Panc1 (cell line): ENCODE data around the gene KIF4A.

Experiments used
- POLR2AphosphoS5 ChIP-seq: IDR thresholded peaks from 2 replicates; pipeline ENCODE4 v1.6.1; 2012; ENCODE audit warnings: mild to moderate bottlenecking, low read depth, low read length, moderate library complexity
- SIN3A ChIP-seq: IDR thresholded peaks from 2 replicates; pipeline ENCODE4 v1.6.1; 2012; ENCODE audit warnings: low read depth, mild to moderate bottlenecking, low read length, moderate library complexity, borderline replicate concordance; ENCODE audit not compliant: insufficient read depth
- TCF7L2 ChIP-seq: IDR thresholded peaks from 2 replicates; pipeline ENCODE4 v1.6.1; 2011; ENCODE audit warnings: mild to moderate bottlenecking, low read depth, low read length, inconsistent platforms
- TF ChIP-seq, protein P1 (sequence below): fragments of 450-650 bp; IDR thresholded peaks from 2 replicates; pipeline ENCODE4 v1.5.1; 2017; ENCODE audit warnings: mild to moderate bottlenecking
- TF ChIP-seq, protein P2 (sequence below), 2 experiments: IDR thresholded peaks; 2 replicates each; pipeline ENCODE4 v1.6.1; 2011 to 2012; ENCODE audit warnings: low read depth in 2 of 2, control low read depth in 1 of 2, low read length in 1 of 2, mild to moderate bottlenecking in 1 of 2, moderate library complexity in 1 of 2; ENCODE audit not compliant: insufficient read depth in 1 of 2

DNA sequence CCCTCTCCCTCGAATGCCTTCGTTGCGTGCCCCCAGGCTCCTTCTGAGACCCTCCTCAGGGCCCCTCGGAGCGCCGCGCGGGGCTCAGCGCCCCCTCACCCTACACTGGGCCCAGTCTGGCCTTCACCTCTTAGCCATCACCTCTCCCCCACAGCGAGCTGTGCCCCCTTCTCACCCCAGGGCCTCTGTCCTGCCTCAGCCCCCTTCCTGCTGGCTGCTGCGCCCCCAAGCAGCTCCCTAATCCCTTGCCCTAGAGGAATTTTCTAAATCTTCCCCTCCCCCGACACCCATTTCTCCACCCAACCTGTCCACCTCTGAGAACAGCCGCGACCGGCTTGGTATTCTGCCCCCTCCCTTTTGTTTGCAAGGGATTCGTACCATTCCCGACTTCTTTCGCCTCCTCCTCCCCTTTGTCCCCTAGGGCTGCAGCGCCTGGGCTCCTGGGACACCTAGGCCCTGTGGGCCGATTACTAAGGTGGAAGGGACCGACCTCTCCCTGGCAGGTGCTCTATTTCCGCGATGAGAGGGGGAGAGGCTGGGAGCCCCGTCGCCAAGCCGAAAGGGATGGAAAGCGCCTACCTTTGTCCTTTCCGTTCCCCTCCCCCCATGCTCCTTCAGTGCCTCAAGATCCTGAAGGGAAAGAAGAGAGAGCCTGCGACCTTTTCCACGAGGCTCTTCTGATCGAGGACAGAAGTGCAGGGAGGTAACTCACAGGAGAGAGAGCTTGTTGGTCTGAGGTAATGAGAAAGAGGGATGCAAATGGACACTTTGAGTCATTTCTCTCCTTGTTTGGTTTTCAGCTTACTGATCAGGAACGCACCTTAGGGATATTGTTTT, 165.7 kb downstream of the KIF4A start:
- TF ChIP-seq, protein P1, sequence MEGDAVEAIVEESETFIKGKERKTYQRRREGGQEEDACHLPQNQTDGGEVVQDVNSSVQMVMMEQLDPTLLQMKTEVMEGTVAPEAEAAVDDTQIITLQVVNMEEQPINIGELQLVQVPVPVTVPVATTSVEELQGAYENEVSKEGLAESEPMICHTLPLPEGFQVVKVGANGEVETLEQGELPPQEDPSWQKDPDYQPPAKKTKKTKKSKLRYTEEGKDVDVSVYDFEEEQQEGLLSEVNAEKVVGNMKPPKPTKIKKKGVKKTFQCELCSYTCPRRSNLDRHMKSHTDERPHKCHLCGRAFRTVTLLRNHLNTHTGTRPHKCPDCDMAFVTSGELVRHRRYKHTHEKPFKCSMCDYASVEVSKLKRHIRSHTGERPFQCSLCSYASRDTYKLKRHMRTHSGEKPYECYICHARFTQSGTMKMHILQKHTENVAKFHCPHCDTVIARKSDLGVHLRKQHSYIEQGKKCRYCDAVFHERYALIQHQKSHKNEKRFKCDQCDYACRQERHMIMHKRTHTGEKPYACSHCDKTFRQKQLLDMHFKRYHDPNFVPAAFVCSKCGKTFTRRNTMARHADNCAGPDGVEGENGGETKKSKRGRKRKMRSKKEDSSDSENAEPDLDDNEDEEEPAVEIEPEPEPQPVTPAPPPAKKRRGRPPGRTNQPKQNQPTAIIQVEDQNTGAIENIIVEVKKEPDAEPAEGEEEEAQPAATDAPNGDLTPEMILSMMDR: no peak
- TF ChIP-seq, protein P2, sequence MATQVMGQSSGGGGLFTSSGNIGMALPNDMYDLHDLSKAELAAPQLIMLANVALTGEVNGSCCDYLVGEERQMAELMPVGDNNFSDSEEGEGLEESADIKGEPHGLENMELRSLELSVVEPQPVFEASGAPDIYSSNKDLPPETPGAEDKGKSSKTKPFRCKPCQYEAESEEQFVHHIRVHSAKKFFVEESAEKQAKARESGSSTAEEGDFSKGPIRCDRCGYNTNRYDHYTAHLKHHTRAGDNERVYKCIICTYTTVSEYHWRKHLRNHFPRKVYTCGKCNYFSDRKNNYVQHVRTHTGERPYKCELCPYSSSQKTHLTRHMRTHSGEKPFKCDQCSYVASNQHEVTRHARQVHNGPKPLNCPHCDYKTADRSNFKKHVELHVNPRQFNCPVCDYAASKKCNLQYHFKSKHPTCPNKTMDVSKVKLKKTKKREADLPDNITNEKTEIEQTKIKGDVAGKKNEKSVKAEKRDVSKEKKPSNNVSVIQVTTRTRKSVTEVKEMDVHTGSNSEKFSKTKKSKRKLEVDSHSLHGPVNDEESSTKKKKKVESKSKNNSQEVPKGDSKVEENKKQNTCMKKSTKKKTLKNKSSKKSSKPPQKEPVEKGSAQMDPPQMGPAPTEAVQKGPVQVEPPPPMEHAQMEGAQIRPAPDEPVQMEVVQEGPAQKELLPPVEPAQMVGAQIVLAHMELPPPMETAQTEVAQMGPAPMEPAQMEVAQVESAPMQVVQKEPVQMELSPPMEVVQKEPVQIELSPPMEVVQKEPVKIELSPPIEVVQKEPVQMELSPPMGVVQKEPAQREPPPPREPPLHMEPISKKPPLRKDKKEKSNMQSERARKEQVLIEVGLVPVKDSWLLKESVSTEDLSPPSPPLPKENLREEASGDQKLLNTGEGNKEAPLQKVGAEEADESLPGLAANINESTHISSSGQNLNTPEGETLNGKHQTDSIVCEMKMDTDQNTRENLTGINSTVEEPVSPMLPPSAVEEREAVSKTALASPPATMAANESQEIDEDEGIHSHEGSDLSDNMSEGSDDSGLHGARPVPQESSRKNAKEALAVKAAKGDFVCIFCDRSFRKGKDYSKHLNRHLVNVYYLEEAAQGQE (IDR thresholded peaks at IDR 0.05; ENCODE audit: insufficient read depth in 1 of 2, low read depth in 2 of 2, low read length in 1 of 2): no peak
- no peak for TF ChIP-seq SIN3A
- TF ChIP-seq POLR2AphosphoS5: no peak
- no peak for TF ChIP-seq TCF7L2
